ENCODE results near the gene ANXA4.

Gene ANXA4

GRCh38 chr2:69741575-69742321 is at the start of gene ANXA4:
TSS of gene ANXA4 (plus strand) at chr2:69742134. CDS start at chr2:69781566, 39,432 bp downstream.
- Histone ChIP-seq H3K27ac (ENCODE audit: low read depth, low read length, poor library complexity, severe bottlenecking) (no peak within 1 kb of the TSS), H3F3A (ENCODE audit: insufficient read depth, low read length) (no peaks in the 10 kb centered on the region), H2AFZ (ENCODE audit: low read length) (peak within 1 kb of the TSS; percentile 16; the same call in 1 of the 2 replicates), H3K9me3 (ENCODE audit: low read length) (no peaks in the 10 kb centered on the region), H3K4me1 (ENCODE audit: insufficient read depth, low read length, severe bottlenecking) (peaks cover 19% of the 10 kb centered on the region), H3K4me3 (ENCODE audit: low read depth, low read length, poor library complexity, severe bottlenecking) (peak within 1 kb of the TSS; percentile 69), H3K36me3 (ENCODE audit: insufficient read depth, low read length) (no peaks in the 10 kb centered on the region), H3K9ac (ENCODE audit: low read length) (peak within 1 kb of the TSS; percentile 59; the same call in 1 of the 2 replicates), H3K79me2 (ENCODE audit: insufficient read depth, low read length) (no peaks in the 10 kb centered on the region), H3K4me2 (ENCODE audit: low read length) (peak within 1 kb of the TSS; percentile 92), H4K20me1 (ENCODE audit: insufficient read depth, low read length) (no peaks in the 10 kb centered on the region), H3K9me2 (ENCODE audit: low read depth, low read length) (no peaks in the 10 kb centered on the region), H3K27me3 (ENCODE audit: insufficient read depth, low read length) (0 out of 2 replicates have a peak, but pooled peaks cover 5% of the 10 kb centered on the region)
- no peak for TF ChIP-seq CTCF (IDR thresholded peaks at IDR 0.05; ENCODE audit: low read length)
- TF ChIP-seq EZH2 (IDR thresholded peaks at IDR 0.05; ENCODE audit: borderline replicate concordance, low read length) = no peak

DNA sequence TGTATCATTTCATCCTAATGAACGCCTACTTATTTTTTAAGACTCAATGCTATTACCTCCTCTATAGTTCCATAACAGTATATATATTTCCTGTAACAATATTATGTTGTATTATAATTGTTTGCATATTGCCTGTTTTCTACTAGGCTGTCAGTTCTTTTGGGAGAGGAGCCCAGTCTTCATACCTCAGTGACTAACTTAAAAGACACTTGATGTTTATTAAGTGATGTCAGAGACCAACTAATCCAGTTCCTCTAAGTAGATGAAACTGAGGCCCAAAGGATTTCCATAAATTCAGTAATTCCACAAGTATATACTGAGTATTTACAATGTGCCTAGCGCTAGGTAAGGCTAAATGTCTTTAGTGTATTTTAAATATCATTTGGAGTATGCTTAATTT is 49.5 kb upstream of the ANXA4 start:
- Histone ChIP-seq H3K79me2 (ENCODE audit: insufficient read depth, low read length) (no peaks in the 10 kb centered on the region), H3F3A (ENCODE audit: insufficient read depth, low read length) (no peaks in the 10 kb centered on the region), H3K9me3 (ENCODE audit: low read length) (no peaks in the 10 kb centered on the region), H3K4me2 (ENCODE audit: low read length) (no peak overlapping the region), H3K9ac (ENCODE audit: low read length) (no peak overlapping the region), H3K27ac (ENCODE audit: low read depth, low read length, poor library complexity, severe bottlenecking) (peak overlapping the region; percentile 71), H3K27me3 (ENCODE audit: insufficient read depth, low read length) (no peaks in the 10 kb centered on the region), H2AFZ (ENCODE audit: low read length) (no peak overlapping the region), H3K4me1 (ENCODE audit: insufficient read depth, low read length, severe bottlenecking) (peaks cover 35% of the 10 kb centered on the region), H3K4me3 (ENCODE audit: low read depth, low read length, poor library complexity, severe bottlenecking) (no peak overlapping the region), H3K36me3 (ENCODE audit: insufficient read depth, low read length) (no peaks in the 10 kb centered on the region), H3K9me2 (ENCODE audit: low read depth, low read length) (no peaks in the 10 kb centered on the region), H4K20me1 (ENCODE audit: insufficient read depth, low read length) (no peaks in the 10 kb centered on the region)
- TF ChIP-seq EZH2 (IDR thresholded peaks at IDR 0.05; ENCODE audit: borderline replicate concordance, low read length) (no peak), CTCF (IDR thresholded peaks at IDR 0.05; ENCODE audit: low read length) (no peak)

DNA sequence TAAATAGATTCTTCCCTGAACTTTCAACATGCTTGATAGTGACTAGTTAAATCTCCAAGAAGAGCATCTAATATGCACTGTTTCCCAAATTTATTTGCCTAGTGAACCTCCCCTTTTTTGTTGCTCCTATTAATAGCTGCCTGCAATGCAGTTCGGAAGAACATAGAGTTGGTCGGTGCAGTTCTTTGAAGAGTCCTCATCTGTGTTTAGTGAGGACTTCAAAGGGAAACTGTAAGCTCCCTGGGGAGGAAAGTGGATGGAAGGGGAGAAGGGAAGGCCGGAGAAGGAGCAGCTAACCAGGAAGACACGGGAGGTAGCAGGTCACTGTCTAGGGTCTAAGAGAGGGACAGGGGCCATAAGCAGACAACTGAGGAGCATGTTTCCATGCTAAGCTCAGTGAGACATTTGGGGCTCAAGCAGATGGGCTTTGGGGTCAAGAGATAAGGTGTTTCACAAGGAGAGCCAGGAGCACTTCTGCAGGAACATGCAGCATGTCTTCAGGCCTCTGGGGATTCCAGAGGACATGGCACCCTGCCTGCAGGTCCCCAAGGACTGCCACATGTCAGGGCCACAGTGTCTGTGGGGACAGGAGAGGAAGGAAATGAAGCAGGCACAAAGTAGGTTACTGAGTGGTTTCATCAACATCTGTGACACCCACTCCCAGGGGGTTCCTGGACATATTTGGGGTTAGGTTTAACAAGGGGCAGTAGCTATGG is 48.7 kb upstream of the ANXA4 start:
- Histone ChIP-seq H3F3A (ENCODE audit: insufficient read depth, low read length) (no peaks in the 10 kb centered on the region), H2AFZ (ENCODE audit: low read length) (no peak overlapping the region), H3K4me1 (ENCODE audit: insufficient read depth, low read length, severe bottlenecking) (peaks cover 35% of the 10 kb centered on the region), H3K9me3 (ENCODE audit: low read length) (no peaks in the 10 kb centered on the region), H3K27ac (ENCODE audit: low read depth, low read length, poor library complexity, severe bottlenecking) (peak overlapping the region; percentile 71), H3K4me2 (ENCODE audit: low read length) (peak overlapping the region; percentile 6; the same call in 1 of the 2 replicates), H4K20me1 (ENCODE audit: insufficient read depth, low read length) (no peaks in the 10 kb centered on the region), H3K9me2 (ENCODE audit: low read depth, low read length) (no peaks in the 10 kb centered on the region), H3K27me3 (ENCODE audit: insufficient read depth, low read length) (no peaks in the 10 kb centered on the region), H3K36me3 (ENCODE audit: insufficient read depth, low read length) (no peaks in the 10 kb centered on the region), H3K79me2 (ENCODE audit: insufficient read depth, low read length) (no peaks in the 10 kb centered on the region), H3K9ac (ENCODE audit: low read length) (peak overlapping the region; percentile 12; the same call in 1 of the 2 replicates), H3K4me3 (ENCODE audit: low read depth, low read length, poor library complexity, severe bottlenecking) (no peak overlapping the region)
- TF ChIP-seq CTCF (IDR thresholded peaks at IDR 0.05; ENCODE audit: low read length) = no peak
- no peak for TF ChIP-seq EZH2 (IDR thresholded peaks at IDR 0.05; ENCODE audit: borderline replicate concordance, low read length)

Measured in OCI-LY1 (cell line).